HFFc6 (cell line): Measurements from ENCODE around the gene BARHL2. TPM values are rescaled to one million over a fixed set of nuclear protein-coding genes. Genes with fewer than 3 reads are reported as not detected.

Experiments
- DNase-seq: peaks from one replicate; pipeline ENCODE4 v3.0.0-alpha.2; 2018
- H3K27ac Mint-ChIP-seq: 2 replicates; pipeline ENCODE4 v1.8.0; 2020; ENCODE audit warnings: mild to moderate bottlenecking, mixed read lengths
- H3K27me3 Mint-ChIP-seq: 2 replicates; pipeline ENCODE4 v1.8.0; 2021; ENCODE audit warnings: mild to moderate bottlenecking, moderate library complexity, mixed read lengths; ENCODE audit not compliant: insufficient read depth
- H3K36me3 Mint-ChIP-seq: 2 replicates; pipeline ENCODE4 v1.8.0; 2021; ENCODE audit warnings: low read depth, mixed read lengths
- H3K4me1 Mint-ChIP-seq: 2 replicates; pipeline ENCODE4 v1.8.0; 2020; ENCODE audit warnings: low read depth, mixed read lengths
- H3K4me3 Mint-ChIP-seq: 2 replicates; pipeline ENCODE4 v1.8.0; 2020; ENCODE audit warnings: mild to moderate bottlenecking, moderate library complexity, mixed read lengths
- H3K9me3 Mint-ChIP-seq: 2 replicates; pipeline ENCODE4 v1.8.0; 2020; ENCODE audit warnings: mild to moderate bottlenecking, mixed read lengths
- CTCF ChIP-seq: fragments of 200-600 bp; sonication (generic); IDR thresholded peaks from 2 replicates; pipeline ENCODE4 v1.5.0; 2021; ENCODE audit warnings: antibody characterized with exemption, mild to moderate bottlenecking
- total RNA-seq, 6 experiments: library from RNA; stranded (reverse); fragmentation: NEBNext Ultra II Directional; extraction: Animal tissue kit (Norgen Biotek cat#: 25700); gene quantifications; 2 replicates in 1 of 6; 3 replicates in 5 of 6; pipeline ENCODE4 v1.2.3, GENCODE V29; 2021

Gene BARHL2
- total RNA-seq, 6 experiments from 2014 or later, result not detected

GRCh38 chr1:90727917-90728501 is 10.9 kb upstream of the BARHL2 start:
- H3K4me1 Mint-ChIP-seq, result peaks cover 48% of the 10 kb centered on the region
- no peak for DNase-seq
- peaks cover 9% of the 10 kb centered on the region; the same call in 1 of the 2 replicates for H3K36me3 Mint-ChIP-seq
- H3K9me3 Mint-ChIP-seq, result no peaks in the 10 kb centered on the region
- no peak overlapping the region for H3K27ac Mint-ChIP-seq
- peaks cover 66% of the 10 kb centered on the region for H3K27me3 Mint-ChIP-seq
- peak overlapping the region; percentile 58; the same call in 1 of the 2 replicates for H3K4me3 Mint-ChIP-seq
- TF ChIP-seq CTCF, result no peak

- DNase-seq, result no peak
- H3K36me3 Mint-ChIP-seq, result peaks cover 9% of the 10 kb centered on the region; the same call in 1 of the 2 replicates
- H3K9me3 Mint-ChIP-seq, result no peaks in the 10 kb centered on the region
- peaks cover 73% of the 10 kb centered on the region for H3K27me3 Mint-ChIP-seq
- TF ChIP-seq CTCF, result no peak
- no peak overlapping the region for H3K27ac Mint-ChIP-seq
- no peak overlapping the region for H3K4me3 Mint-ChIP-seq
- peaks cover 49% of the 10 kb centered on the region for H3K4me1 Mint-ChIP-seq
These were observed 9.9 kb upstream of the BARHL2 start for GRCh38 chr1:90726986-90727480.

GRCh38 chr1:90726425-90726985 is 9.4 kb upstream of the BARHL2 start:
- H3K4me3 Mint-ChIP-seq, result no peak overlapping the region
- no peak for DNase-seq
- peaks cover 9% of the 10 kb centered on the region; the same call in 1 of the 2 replicates for H3K36me3 Mint-ChIP-seq
- H3K27ac Mint-ChIP-seq, result no peak overlapping the region
- TF ChIP-seq CTCF, result no peak
- H3K27me3 Mint-ChIP-seq, result peaks cover 74% of the 10 kb centered on the region
- no peaks in the 10 kb centered on the region for H3K9me3 Mint-ChIP-seq
- H3K4me1 Mint-ChIP-seq, result peaks cover 53% of the 10 kb centered on the region

- peak overlapping the region; percentile 66 for H3K4me3 Mint-ChIP-seq
- H3K27ac Mint-ChIP-seq, result no peak overlapping the region
- H3K36me3 Mint-ChIP-seq, result peaks cover 9% of the 10 kb centered on the region; the same call in 1 of the 2 replicates
- no peak for TF ChIP-seq CTCF
- H3K4me1 Mint-ChIP-seq, result peaks cover 57% of the 10 kb centered on the region
- H3K9me3 Mint-ChIP-seq, result no peaks in the 10 kb centered on the region
- H3K27me3 Mint-ChIP-seq, result peaks cover 73% of the 10 kb centered on the region
- DNase-seq, result no peak
These were observed 8.7 kb upstream of the BARHL2 start for GRCh38 chr1:90725657-90726424.

GRCh38 chr1:90724926-90725656 is 8.0 kb upstream of the BARHL2 start:
- Mint-ChIP-seq H3K27me3 (peaks cover 72% of the 10 kb centered on the region), H3K27ac (no peak overlapping the region), H3K4me1 (peaks cover 53% of the 10 kb centered on the region), H3K36me3 (peaks cover 9% of the 10 kb centered on the region; the same call in 1 of the 2 replicates), H3K9me3 (no peaks in the 10 kb centered on the region), H3K4me3 (peak overlapping the region; percentile 66; the same call in 1 of the 2 replicates)
- no peak for DNase-seq
- no peak for TF ChIP-seq CTCF
